Keratinocyte (primary cell): ENCODE results near the gene TMA7B. TPM values are rescaled to one million over a fixed set of nuclear protein-coding genes. Genes with fewer than 3 reads are reported as not detected.

ENCODE experiments used
- DNase-seq: peaks from one replicate; pipeline ENCODE4 v3.0.0-alpha.2; 2011; ENCODE audit warnings: low read depth, missing footprints, low spot score
- FAIRE-seq: peaks from 2 replicates; lab custom pipeline; 2011; peaks lifted over from hg19 to GRCh38; lab: Jason Lieb, UNC
- H2AFZ ChIP-seq: 2 replicates; pipeline ENCODE4 v1.6.0; 2012; ENCODE audit warnings: low read length, control low read depth, inconsistent platforms; ENCODE audit not compliant: control insufficient read depth
- H3K27ac ChIP-seq: 2 replicates; pipeline ENCODE4 v1.5.1; 2011; ENCODE audit warnings: low read length; ENCODE audit not compliant: control insufficient read depth, insufficient read depth
- H3K27me3 ChIP-seq: 3 replicates; pipeline ENCODE4 v1.6.0; 2011; ENCODE audit warnings: low read length; ENCODE audit not compliant: control insufficient read depth, insufficient read depth; ENCODE audit errors: extremely low read depth
- H3K36me3 ChIP-seq, 2 experiments: 2 replicates in 1 of 2; 3 replicates in 1 of 2; pipeline ENCODE4 v1.5.1; 2011; ENCODE audit warnings: low read length in 2 of 2, mild to moderate bottlenecking in 1 of 2; ENCODE audit not compliant: control insufficient read depth in 2 of 2, insufficient read depth in 2 of 2; ENCODE audit errors: extremely low read depth in 1 of 2
- H3K4me1 ChIP-seq: 3 replicates; pipeline ENCODE4 v1.5.1; 2011; ENCODE audit warnings: low read length; ENCODE audit not compliant: control insufficient read depth, insufficient read depth; ENCODE audit errors: extremely low read depth
- H3K4me2 ChIP-seq: 3 replicates; pipeline ENCODE4 v1.6.0; 2011; ENCODE audit warnings: low read depth, low read length; ENCODE audit not compliant: control insufficient read depth, insufficient read depth; ENCODE audit errors: extremely low read depth
- H3K4me3 ChIP-seq, 3 experiments: fragments of 200-600 bp in 1 of 3; sonication (generic) in 1 of 3; 2 replicates in 2 of 3; 3 replicates in 1 of 3; pipeline ENCODE4 v1.5.1; 2011 to 2016; ENCODE audit warnings: low read length in 3 of 3, mild to moderate bottlenecking in 3 of 3, control low read depth in 2 of 3, inconsistent platforms in 1 of 3, low read depth in 1 of 3, mixed read lengths in 1 of 3, mixed run types in 1 of 3, moderate library complexity in 1 of 3; ENCODE audit not compliant: control insufficient read depth in 2 of 3, insufficient read depth in 2 of 3; ENCODE audit errors: extremely low read depth in 1 of 3
- H3K79me2 ChIP-seq: 2 replicates; pipeline ENCODE4 v1.6.0; 2012; ENCODE audit warnings: low read length; ENCODE audit not compliant: control insufficient read depth, insufficient read depth
- H3K9ac ChIP-seq: 3 replicates; pipeline ENCODE4 v1.6.0; 2011; ENCODE audit warnings: low read length; ENCODE audit not compliant: control insufficient read depth, insufficient read depth; ENCODE audit errors: extremely low read depth
- H3K9me1 ChIP-seq: 3 replicates; pipeline ENCODE4 v1.6.0; 2011; ENCODE audit warnings: low read length; ENCODE audit not compliant: control insufficient read depth, insufficient read depth; ENCODE audit errors: extremely low read depth
- H3K9me3 ChIP-seq: 2 replicates; pipeline ENCODE4 v1.5.1; 2012; ENCODE audit warnings: low read depth, low read length; ENCODE audit not compliant: control insufficient read depth
- H4K20me1 ChIP-seq: 3 replicates; pipeline ENCODE4 v1.6.0; 2011; ENCODE audit warnings: low read length; ENCODE audit not compliant: control insufficient read depth, insufficient read depth; ENCODE audit errors: extremely low read depth
- EZH2 ChIP-seq: IDR thresholded peaks from one replicate; pipeline ENCODE4 v1.6.1; 2012; ENCODE audit warnings: inconsistent platforms, mild to moderate bottlenecking, low read length, moderate library complexity
- dilution Hi-C: fragments of 300-500 bp; cut with MboI; formaldehyde crosslinking; loops from one replicate; pipeline ENCODE4 v1.7.0; 2020; ENCODE audit warnings: low sequenced_read_pairs; ENCODE audit not compliant: extremely low pct_ligation_motif_present
- polyA plus RNA-seq, 5 experiments: library from polyadenylated mRNA; depleted of rRNA in 3 of 5; stranded (reverse) in 3 of 5; stranded (forward) in 1 of 5; unstranded in 1 of 5; fragments of >200 nt; gene quantifications; 1 replicate in 1 of 5; 2 replicates in 3 of 5; 3 replicates in 1 of 5; pipeline versions ENCODE4 v1.2.1 to v1.2.3, GENCODE V29; 2011 to 2012; ENCODE audit warnings: missing spikeins in 2 of 5, low read depth in 1 of 5, low replicate concordance in 1 of 5
- TF ChIP-seq, protein P1 (sequence below), 3 experiments: IDR thresholded peaks in 1 of 3; conservative IDR thresholded peaks in 1 of 3; optimal IDR thresholded peaks in 1 of 3; 2 replicates in 2 of 3; 3 replicates in 1 of 3; pipeline versions ENCODE3 to v1.5.1; 2011; ENCODE audit warnings: low read length in 3 of 3, mild to moderate bottlenecking in 3 of 3, moderate library complexity in 2 of 3, control low read depth in 1 of 3, inconsistent platforms in 1 of 3; ENCODE audit not compliant: insufficient read depth in 2 of 3; ENCODE audit errors: extremely low read depth in 1 of 3

The TMA7B gene
- polyA plus RNA-seq, 1 donor (not counting 4 experiments of a cell fraction or from before 2014, with no cell fraction given) = not detected

DNA sequence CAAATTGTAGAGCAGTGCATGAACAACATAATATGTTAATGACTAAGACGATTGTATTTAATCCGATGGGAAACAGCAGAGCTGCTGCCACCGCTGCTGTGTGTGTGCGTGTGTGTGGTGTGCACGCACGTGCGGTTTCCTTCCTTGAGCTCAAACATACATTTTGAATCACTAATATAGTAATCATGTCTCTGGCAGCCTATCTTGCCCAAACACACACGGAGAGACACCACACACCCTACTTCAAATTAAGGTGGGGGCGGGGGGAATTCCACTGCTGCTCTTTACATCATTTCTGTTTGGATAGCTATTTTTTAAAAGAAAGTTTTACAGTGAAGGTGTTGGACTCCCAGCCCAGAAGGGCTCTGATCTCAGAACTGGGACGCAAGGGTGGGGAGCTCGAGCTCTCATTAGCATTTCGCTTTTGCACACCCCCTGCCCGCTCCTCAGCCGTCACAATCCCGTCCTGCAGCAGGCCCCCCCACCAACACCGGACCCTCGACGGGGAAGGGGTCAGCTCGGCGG lies 33.9 kb downstream of the TMA7B start:
- H3K36me3 ChIP-seq = peaks cover under 1 to 15% of the 10 kb centered on the region in 2 experiments
- peaks cover 40% of the 10 kb centered on the region for H3K79me2 ChIP-seq
- dilution Hi-C loops = no loop called here
- peak overlapping the region; percentile 19 to 31 (median 23) for H3K4me3 ChIP-seq
- H3K9me1 ChIP-seq = peaks cover 4% of the 10 kb centered on the region
- TF ChIP-seq, protein P1, sequence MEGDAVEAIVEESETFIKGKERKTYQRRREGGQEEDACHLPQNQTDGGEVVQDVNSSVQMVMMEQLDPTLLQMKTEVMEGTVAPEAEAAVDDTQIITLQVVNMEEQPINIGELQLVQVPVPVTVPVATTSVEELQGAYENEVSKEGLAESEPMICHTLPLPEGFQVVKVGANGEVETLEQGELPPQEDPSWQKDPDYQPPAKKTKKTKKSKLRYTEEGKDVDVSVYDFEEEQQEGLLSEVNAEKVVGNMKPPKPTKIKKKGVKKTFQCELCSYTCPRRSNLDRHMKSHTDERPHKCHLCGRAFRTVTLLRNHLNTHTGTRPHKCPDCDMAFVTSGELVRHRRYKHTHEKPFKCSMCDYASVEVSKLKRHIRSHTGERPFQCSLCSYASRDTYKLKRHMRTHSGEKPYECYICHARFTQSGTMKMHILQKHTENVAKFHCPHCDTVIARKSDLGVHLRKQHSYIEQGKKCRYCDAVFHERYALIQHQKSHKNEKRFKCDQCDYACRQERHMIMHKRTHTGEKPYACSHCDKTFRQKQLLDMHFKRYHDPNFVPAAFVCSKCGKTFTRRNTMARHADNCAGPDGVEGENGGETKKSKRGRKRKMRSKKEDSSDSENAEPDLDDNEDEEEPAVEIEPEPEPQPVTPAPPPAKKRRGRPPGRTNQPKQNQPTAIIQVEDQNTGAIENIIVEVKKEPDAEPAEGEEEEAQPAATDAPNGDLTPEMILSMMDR (optimal IDR thresholded peaks at IDR 0.05 in 1 of 3, IDR thresholded peaks at IDR 0.05 in 1 of 3, conservative IDR thresholded peaks at IDR 0.05 in 1 of 3; ENCODE audit: extremely low read depth in 1 of 3, insufficient read depth in 2 of 3, low read length in 3 of 3) = no peak
- TF ChIP-seq EZH2 = no peak
- H3K4me2 ChIP-seq = peak overlapping the region; percentile 70
- no peak overlapping the region for H2AFZ ChIP-seq
- DNase-seq = no peak
- H3K4me1 ChIP-seq = peaks cover 39% of the 10 kb centered on the region
- H3K27ac ChIP-seq = peak overlapping the region; percentile 64
- H4K20me1 ChIP-seq = peaks cover 7% of the 10 kb centered on the region
- no peaks in the 10 kb centered on the region for H3K9me3 ChIP-seq
- H3K9ac ChIP-seq = peak overlapping the region; percentile 92
- H3K27me3 ChIP-seq = no peaks in the 10 kb centered on the region
- peak; percentile 61 for FAIRE-seq

- H4K20me1 ChIP-seq = peaks cover 10% of the 10 kb centered on the region
- peak within 1 kb of the TSS; percentile 68 to 90 (median 80) for H3K4me3 ChIP-seq
- H3K36me3 ChIP-seq = peaks cover 3 to 21% of the 10 kb centered on the region in 2 experiments
- peak within 1 kb of the TSS; percentile 5 for H2AFZ ChIP-seq
- H3K9me1 ChIP-seq = peaks cover 10% of the 10 kb centered on the region
- no peak for FAIRE-seq
- H3K4me2 ChIP-seq = peak within 1 kb of the TSS; percentile 98
- dilution Hi-C loops = no loop called here
- H3K27me3 ChIP-seq = no peaks in the 10 kb centered on the region
- H3K27ac ChIP-seq = peak within 1 kb of the TSS; percentile 85
- H3K9me3 ChIP-seq = no peaks in the 10 kb centered on the region
- DNase-seq = no peak
- H3K9ac ChIP-seq = peak within 1 kb of the TSS; percentile 92
- H3K4me1 ChIP-seq = peaks cover 46% of the 10 kb centered on the region
- TF ChIP-seq EZH2 = no peak
- TF ChIP-seq, protein P1 (optimal IDR thresholded peaks at IDR 0.05 in 1 of 3, IDR thresholded peaks at IDR 0.05 in 1 of 3, conservative IDR thresholded peaks at IDR 0.05 in 1 of 3; ENCODE audit: extremely low read depth in 1 of 3, insufficient read depth in 2 of 3, low read length in 3 of 3) = no peak
- H3K79me2 ChIP-seq = peaks cover 47% of the 10 kb centered on the region
Measured at GRCh38 chr22:39994566-39995392, 34.6 kb downstream of the TMA7B start, which contains the start of gene FAM83F. Gene FAM83F, plus strand, starts transcription at chr22:39994954. Its CDS starts 89 bp downstream, at chr22:39995043.
